ENCODE data around the gene GRM7.

DNA sequence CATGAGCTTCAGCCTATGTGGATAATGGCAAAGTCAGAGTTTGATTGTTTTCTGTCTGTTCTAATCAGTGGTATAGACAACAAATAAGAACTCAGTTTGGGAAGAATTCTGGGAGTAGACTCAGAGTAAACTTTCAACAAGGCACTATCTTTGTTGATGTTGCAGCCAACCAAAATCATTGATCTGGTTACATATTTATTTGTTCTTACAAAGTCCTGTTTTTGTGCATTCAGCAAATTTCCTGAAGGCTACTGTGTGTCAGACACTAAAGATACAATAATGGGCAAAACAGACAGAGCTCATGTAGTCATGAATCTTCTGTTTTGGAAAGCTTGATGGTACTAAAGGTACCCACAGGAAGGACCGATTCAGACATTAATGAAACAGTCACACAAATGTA lies 55.0 kb downstream of the GRM7 start:
- TF ChIP-seq, protein P1, sequence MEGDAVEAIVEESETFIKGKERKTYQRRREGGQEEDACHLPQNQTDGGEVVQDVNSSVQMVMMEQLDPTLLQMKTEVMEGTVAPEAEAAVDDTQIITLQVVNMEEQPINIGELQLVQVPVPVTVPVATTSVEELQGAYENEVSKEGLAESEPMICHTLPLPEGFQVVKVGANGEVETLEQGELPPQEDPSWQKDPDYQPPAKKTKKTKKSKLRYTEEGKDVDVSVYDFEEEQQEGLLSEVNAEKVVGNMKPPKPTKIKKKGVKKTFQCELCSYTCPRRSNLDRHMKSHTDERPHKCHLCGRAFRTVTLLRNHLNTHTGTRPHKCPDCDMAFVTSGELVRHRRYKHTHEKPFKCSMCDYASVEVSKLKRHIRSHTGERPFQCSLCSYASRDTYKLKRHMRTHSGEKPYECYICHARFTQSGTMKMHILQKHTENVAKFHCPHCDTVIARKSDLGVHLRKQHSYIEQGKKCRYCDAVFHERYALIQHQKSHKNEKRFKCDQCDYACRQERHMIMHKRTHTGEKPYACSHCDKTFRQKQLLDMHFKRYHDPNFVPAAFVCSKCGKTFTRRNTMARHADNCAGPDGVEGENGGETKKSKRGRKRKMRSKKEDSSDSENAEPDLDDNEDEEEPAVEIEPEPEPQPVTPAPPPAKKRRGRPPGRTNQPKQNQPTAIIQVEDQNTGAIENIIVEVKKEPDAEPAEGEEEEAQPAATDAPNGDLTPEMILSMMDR (IDR thresholded peaks at IDR 0.05): no peak
- no peak for TF ChIP-seq POLR2A (IDR thresholded peaks at IDR 0.05)

Data from adrenal gland (tissue), 5 donors.